GM23338 (cell line): Measurements from ENCODE around the gene LLPH.

Source experiments
- NANOG ChIP-seq: IDR thresholded peaks from 2 replicates; pipeline ENCODE4 v1.6.1; 2016; ENCODE audit warnings: antibody characterized with exemption, borderline replicate concordance
- POLR2AphosphoS5 ChIP-seq: IDR thresholded peaks from 2 replicates; pipeline ENCODE4 v1.6.1; 2016; ENCODE audit warnings: antibody characterized with exemption, low read depth
- ZNF114 ChIP-seq: fragments of 250-450 bp; sonication (Bioruptor Pico); IDR thresholded peaks from 2 replicates; pipeline ENCODE4 v1.5.0; 2020; ENCODE audit warnings: mild to moderate bottlenecking, moderate library complexity
- TF ChIP-seq, protein P1 (sequence below), 2 experiments: fragments of 200-600 bp in 1 of 2; sonication (generic) in 1 of 2; conservative IDR thresholded peaks; 2 replicates each; pipeline versions ENCODE4 v1.5.1 to v1.6.1; 2016 to 2017; ENCODE audit warnings: antibody characterized with exemption in 2 of 2, low read depth in 2 of 2, mild to moderate bottlenecking in 2 of 2, moderate library complexity in 1 of 2

DNA sequence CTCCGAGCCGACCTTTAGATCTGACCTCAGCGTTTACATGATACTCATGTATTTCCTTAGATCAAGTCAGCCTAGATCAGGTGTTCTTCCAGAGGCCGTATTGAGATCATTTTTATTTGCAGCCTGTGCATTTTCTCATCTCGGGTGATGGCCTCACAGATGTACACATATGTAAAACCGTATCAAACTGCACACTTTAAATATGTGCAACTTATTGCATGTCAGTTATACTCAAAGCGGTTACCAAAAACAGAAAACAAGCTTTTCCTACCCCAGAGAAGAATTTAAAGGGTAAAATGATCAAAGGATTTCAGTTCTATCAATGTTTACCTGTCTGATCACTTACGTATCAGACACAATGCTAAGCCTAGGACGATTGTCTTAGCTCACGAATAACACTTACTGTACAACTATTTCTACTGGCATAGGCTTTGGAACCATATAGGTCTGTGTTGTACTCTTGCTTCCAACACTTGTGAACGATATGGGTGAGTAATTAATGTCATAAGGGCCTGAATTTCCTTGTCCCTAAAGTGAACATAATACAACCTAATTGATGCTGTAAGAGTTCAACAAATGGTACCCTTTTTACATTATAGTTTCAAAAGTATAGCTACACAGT lies 628 bp upstream of the LLPH start:
- TF ChIP-seq, protein P1, sequence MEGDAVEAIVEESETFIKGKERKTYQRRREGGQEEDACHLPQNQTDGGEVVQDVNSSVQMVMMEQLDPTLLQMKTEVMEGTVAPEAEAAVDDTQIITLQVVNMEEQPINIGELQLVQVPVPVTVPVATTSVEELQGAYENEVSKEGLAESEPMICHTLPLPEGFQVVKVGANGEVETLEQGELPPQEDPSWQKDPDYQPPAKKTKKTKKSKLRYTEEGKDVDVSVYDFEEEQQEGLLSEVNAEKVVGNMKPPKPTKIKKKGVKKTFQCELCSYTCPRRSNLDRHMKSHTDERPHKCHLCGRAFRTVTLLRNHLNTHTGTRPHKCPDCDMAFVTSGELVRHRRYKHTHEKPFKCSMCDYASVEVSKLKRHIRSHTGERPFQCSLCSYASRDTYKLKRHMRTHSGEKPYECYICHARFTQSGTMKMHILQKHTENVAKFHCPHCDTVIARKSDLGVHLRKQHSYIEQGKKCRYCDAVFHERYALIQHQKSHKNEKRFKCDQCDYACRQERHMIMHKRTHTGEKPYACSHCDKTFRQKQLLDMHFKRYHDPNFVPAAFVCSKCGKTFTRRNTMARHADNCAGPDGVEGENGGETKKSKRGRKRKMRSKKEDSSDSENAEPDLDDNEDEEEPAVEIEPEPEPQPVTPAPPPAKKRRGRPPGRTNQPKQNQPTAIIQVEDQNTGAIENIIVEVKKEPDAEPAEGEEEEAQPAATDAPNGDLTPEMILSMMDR (conservative IDR thresholded peaks at IDR 0.05; ENCODE audit: low read depth in 2 of 2), result no peak
- TF ChIP-seq NANOG (no peak), POLR2AphosphoS5 (no peak), ZNF114 (CRISPR knock-in tag) (no peak)
